KBM-7 (cell line): Measurements from ENCODE around the gene ULK4.
"Not testable (repeated sequence)": the region's sequence is repeated elsewhere in the genome, so short reads cannot be mapped to it uniquely, and the experiment has no call there.

Source experiments
- DNase-seq: peaks from one replicate; pipeline ENCODE4 v3.0.0-alpha.2; 2015
- in situ Hi-C: fragments of 300-500 bp; cut with MboI; formaldehyde crosslinking; loops from 2 replicates; pipeline ENCODE4 v1.14.3; 2020; ENCODE audit warnings: low sequenced_read_pairs, low pct_unique_long_range_greater_than_20kb, mixed read lengths

ULK4 gene

GRCh38 chr3:41833628-41834027, 128.3 kb downstream of the ULK4 start:
- no peak for DNase-seq
- in situ Hi-C loops: no loop called here

GRCh38 chr3:41819236-41819635, 142.7 kb downstream of the ULK4 start:
- in situ Hi-C loops: no loop called here
- DNase-seq: no peak

- no peak for DNase-seq
- in situ Hi-C loops: no loop called here
Observed at GRCh38 chr3:41808618-41809017, 153.3 kb downstream of the ULK4 start.

GRCh38 chr3:41808152-41808551, 153.8 kb downstream of the ULK4 start:
- peak; percentile 7 for DNase-seq
- in situ Hi-C loops: no loop called here

GRCh38 chr3:41794748-41795589, 166.9 kb downstream of the ULK4 start:
- no peak for DNase-seq
- in situ Hi-C loops: no loop called here

GRCh38 chr3:41792806-41793205, 169.1 kb downstream of the ULK4 start:
- in situ Hi-C loops: no loop called here
- DNase-seq: no peak

GRCh38 chr3:41769106-41769505, 192.8 kb downstream of the ULK4 start:
- in situ Hi-C loops: no loop called here
- no peak for DNase-seq

GRCh38 chr3:41768363-41768762, 193.5 kb downstream of the ULK4 start:
- in situ Hi-C loops: no loop called here
- DNase-seq: no peak

GRCh38 chr3:41762867-41763266, 199.0 kb downstream of the ULK4 start:
- DNase-seq, in situ Hi-C loops: not testable (repeated sequence)

- no peak for DNase-seq
- in situ Hi-C loops: no loop called here
Observed at GRCh38 chr3:41753651-41754050, 208.3 kb downstream of the ULK4 start.

- in situ Hi-C loops: no loop called here
- DNase-seq: no peak
Observed at GRCh38 chr3:41751597-41751996, 210.3 kb downstream of the ULK4 start.

GRCh38 chr3:41749988-41750387, 211.9 kb downstream of the ULK4 start:
- in situ Hi-C loops: no loop called here
- DNase-seq: no peak

- DNase-seq: no peak
- in situ Hi-C loops: no loop called here
Observed at GRCh38 chr3:41746215-41746614, 215.7 kb downstream of the ULK4 start.

GRCh38 chr3:41742121-41742520, 219.8 kb downstream of the ULK4 start:
- no peak for DNase-seq
- in situ Hi-C loops: no loop called here

GRCh38 chr3:41740374-41740886, 221.5 kb downstream of the ULK4 start:
- DNase-seq: no peak
- in situ Hi-C loops: no loop called here

- in situ Hi-C loops: no loop called here
- DNase-seq: no peak
Observed at GRCh38 chr3:41726891-41727290, 235.0 kb downstream of the ULK4 start.

- in situ Hi-C loops: no loop called here
- no peak for DNase-seq
Observed at GRCh38 chr3:41717641-41718040, 244.3 kb downstream of the ULK4 start.

- no peak for DNase-seq
- in situ Hi-C loops: no loop called here
Observed at GRCh38 chr3:41716471-41716870, 245.4 kb downstream of the ULK4 start.

- no peak for DNase-seq
- in situ Hi-C loops: no loop called here
Observed at GRCh38 chr3:41715376-41715775, 246.5 kb downstream of the ULK4 start.

GRCh38 chr3:41711651-41712050, 250.3 kb downstream of the ULK4 start:
- in situ Hi-C loops: no loop called here
- peak; percentile 12 for DNase-seq
